RWPE1 (cell line): ENCODE data around the gene PTGES2.

ENCODE experiments used
- CTCF ChIA-PET: fragments of 350-600 bp; sonication (Branson Sonifier 250); formaldehyde crosslinking; extraction: SDS; loops from one replicate; lab custom pipeline; 2021; lab: Yijun Ruan, JAX
- POLR2A ChIA-PET: fragments of 400-600 bp; formaldehyde crosslinking; extraction: SDS; loops from one replicate; lab custom pipeline; 2020; ENCODE audit warnings: antibody characterized with exemption; ENCODE audit not compliant: low non-redundant PET; lab: Yijun Ruan, JAX
- DNase-seq: peaks from one replicate; pipeline ENCODE4 v3.0.0; 2012; ENCODE audit warnings: low spot score
- H3K27ac ChIP-seq: fragments of 450-650 bp; 2 replicates; pipeline ENCODE4 v1.5.1; 2017
- CTCF ChIP-seq: fragments of 450-650 bp; conservative IDR thresholded peaks from 2 replicates; pipeline ENCODE4 v1.5.1; 2017; ENCODE audit warnings: low read depth, mild to moderate bottlenecking

PTGES2 gene

GRCh38 chr9:128120741-128121465 lies 6.6 kb downstream of the PTGES2 start:
- peak overlapping the region; percentile 42 for H3K27ac ChIP-seq
- ChIA-PET CTCF (no interaction called here), POLR2A (no interaction called here)
- no peak for DNase-seq
- no peak for TF ChIP-seq CTCF

GRCh38 chr9:128120061-128120740 lies 7.3 kb downstream of the PTGES2 start:
- ChIA-PET CTCF (no interaction called here), POLR2A (no interaction called here)
- TF ChIP-seq CTCF: no peak
- peak overlapping the region; percentile 42 for H3K27ac ChIP-seq
- DNase-seq: no peak

- DNase-seq: no peak
- POLR2A ChIA-PET: no interaction called here
- CTCF ChIA-PET: no interaction called here
Observed at GRCh38 chr9:128118971-128119665, 8.4 kb downstream of the PTGES2 start.

GRCh38 chr9:128118472-128118857 lies 9.1 kb downstream of the PTGES2 start:
- peak overlapping the region; percentile 12; the same call in 1 of the 2 replicates for H3K27ac ChIP-seq
- POLR2A ChIA-PET: interaction anchor here (0.6 kb wide), 1 partner anchor 9 kb away, joined by 3 read pairs; no protein-coding TSS in a partner anchor
- TF ChIP-seq CTCF: no peak
- no peak for DNase-seq
- CTCF ChIA-PET: interaction anchor here (0.6 to 6.1 kb wide), 16 partner anchors 9 to 394 kb away, joined by 3 to 55 read pairs (median 4); partner anchors contain the start of genes PTGES2 and ST6GALNAC6

More at GRCh38 chr9:128118971-128119665, 8.4 kb downstream of the PTGES2 start:
- TF ChIP-seq CTCF: no peak
- peak overlapping the region; percentile 42 for H3K27ac ChIP-seq

- ChIA-PET CTCF (interaction anchor here (0.5 to 6.1 kb wide), 49 partner anchors 9 to 745 kb away, joined by 3 to 55 read pairs (median 4); partner anchors contain the start of genes BBLN, NAIF1, PTGES2 and SLC25A25), POLR2A (interaction anchor here (0.6 kb wide), 1 partner anchor 8 kb away, joined by 3 read pairs; no protein-coding TSS in a partner anchor)
- H3K27ac ChIP-seq: peak overlapping the region; percentile 12
- peak; percentile 88 for DNase-seq
- peak; percentile 100 for TF ChIP-seq CTCF
Observed at GRCh38 chr9:128117613-128118471, 9.7 kb downstream of the PTGES2 start.
